Thoracic aorta (tissue), 2 donors: ENCODE results near the gene SQOR. TPM values are rescaled to one million over a fixed set of nuclear protein-coding genes. Genes with fewer than 3 reads are reported as not detected.
A peak's percentile ranks its signal among the peaks of the same experiment; 100 is the strongest.

ENCODE experiments used
- ATAC-seq: fragments of 150-250 bp; one replicate; pipeline ENCODE4 v1.8.0; 2017; ENCODE audit warnings: low read depth; ENCODE audit not compliant: insufficient number of reproducible peaks, low FRiP score
- DNase-seq: peaks from one replicate; pipeline ENCODE4 v3.0.0-alpha.2; 2020; ENCODE audit warnings: low spot score
- H3K27ac ChIP-seq, 2 donors: fragments of 200-600 bp; sonication (generic); 1 replicate in 1 of 2; 2 replicates in 1 of 2; pipeline ENCODE4 v1.5.1; 2016; ENCODE audit warnings: mild to moderate bottlenecking in 2 of 2, moderate library complexity in 2 of 2
- H3K27me3 ChIP-seq: fragments of 200-600 bp; sonication (generic); replicated peaks from 2 replicates; pipeline ENCODE4 v1.6.0; 2016; ENCODE audit warnings: mild to moderate bottlenecking; ENCODE audit not compliant: insufficient read depth
- H3K36me3 ChIP-seq: fragments of 200-600 bp; sonication (generic); one replicate; pipeline ENCODE4 v1.5.1; 2016
- H3K4me1 ChIP-seq, 2 donors: fragments of 200-600 bp; sonication (generic); 1 replicate in 1 of 2; 2 replicates in 1 of 2; pipeline versions ENCODE4 v1.5.1 to v1.6.0; 2016; ENCODE audit warnings: low read depth in 2 of 2, mild to moderate bottlenecking in 1 of 2; ENCODE audit not compliant: control insufficient read depth in 1 of 2
- H3K4me3 ChIP-seq: fragments of 200-600 bp; sonication (generic); 2 replicates; pipeline ENCODE4 v1.5.1; 2016; ENCODE audit warnings: mild to moderate bottlenecking
- H3K9me3 ChIP-seq: fragments of 200-600 bp; sonication (generic); 2 replicates; pipeline ENCODE4 v1.5.1; 2016
- total RNA-seq, 2 donors: library from RNA; depleted of rRNA; stranded (reverse); fragments of >200 nt; gene quantifications; one replicate each; pipeline versions ENCODE4 v1.1.0 to v1.2.3, GENCODE V29; 2016
- TF ChIP-seq, protein P1 (sequence below): fragments of 200-600 bp; sonication (generic); IDR thresholded peaks from one replicate; pipeline ENCODE4 v1.5.1; 2019; ENCODE audit warnings: antibody characterized with exemption

SQOR gene
- total RNA-seq, 2 donors from 2014 or later, result 57.0 to 65.1 TPM

DNA sequence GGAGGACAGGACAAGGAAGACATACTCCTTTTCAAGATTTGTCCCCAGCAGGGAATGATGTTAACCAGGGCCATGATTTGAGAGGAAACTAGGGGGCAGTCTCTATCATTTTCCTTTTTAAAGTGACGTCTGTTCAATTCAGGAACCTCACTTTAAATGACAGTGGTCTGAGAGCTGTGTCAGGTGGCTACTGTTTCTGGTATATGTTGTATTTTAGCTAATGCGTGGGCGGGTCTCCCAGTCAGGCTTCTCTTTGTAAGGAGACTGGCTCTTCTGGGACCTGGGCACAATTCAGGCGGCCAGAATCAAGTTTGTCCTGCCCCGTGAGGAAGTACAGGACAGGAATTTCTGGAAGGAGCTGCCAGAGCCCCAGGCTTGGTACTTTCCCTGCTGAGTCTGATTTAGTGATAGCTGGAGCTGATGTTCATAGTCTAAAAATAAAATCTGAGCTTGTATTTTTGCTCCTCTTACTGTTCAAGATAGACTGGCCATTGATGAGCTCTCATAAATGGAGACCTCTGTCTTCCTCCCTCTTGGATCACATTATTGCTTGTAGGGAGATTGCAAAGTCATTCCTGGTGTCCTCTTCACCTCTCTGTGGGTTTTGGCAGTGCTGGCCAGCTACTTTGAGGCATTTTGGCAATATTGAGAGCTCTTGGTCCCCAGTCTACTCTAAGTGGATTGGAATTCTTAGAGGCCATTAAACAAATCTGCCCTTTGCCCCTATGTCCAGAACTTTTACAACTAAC, 25.6 kb downstream of the SQOR start:
- H3K4me3 ChIP-seq, result peak overlapping the region; percentile 13
- H3K27me3 ChIP-seq, result no peaks in the 10 kb centered on the region
- DNase-seq (no peak), ATAC-seq (peak; percentile 68)
- H3K4me1 ChIP-seq, result peaks cover 16 to 37% of the 10 kb centered on the region in 2 donors
- TF ChIP-seq, protein P1, sequence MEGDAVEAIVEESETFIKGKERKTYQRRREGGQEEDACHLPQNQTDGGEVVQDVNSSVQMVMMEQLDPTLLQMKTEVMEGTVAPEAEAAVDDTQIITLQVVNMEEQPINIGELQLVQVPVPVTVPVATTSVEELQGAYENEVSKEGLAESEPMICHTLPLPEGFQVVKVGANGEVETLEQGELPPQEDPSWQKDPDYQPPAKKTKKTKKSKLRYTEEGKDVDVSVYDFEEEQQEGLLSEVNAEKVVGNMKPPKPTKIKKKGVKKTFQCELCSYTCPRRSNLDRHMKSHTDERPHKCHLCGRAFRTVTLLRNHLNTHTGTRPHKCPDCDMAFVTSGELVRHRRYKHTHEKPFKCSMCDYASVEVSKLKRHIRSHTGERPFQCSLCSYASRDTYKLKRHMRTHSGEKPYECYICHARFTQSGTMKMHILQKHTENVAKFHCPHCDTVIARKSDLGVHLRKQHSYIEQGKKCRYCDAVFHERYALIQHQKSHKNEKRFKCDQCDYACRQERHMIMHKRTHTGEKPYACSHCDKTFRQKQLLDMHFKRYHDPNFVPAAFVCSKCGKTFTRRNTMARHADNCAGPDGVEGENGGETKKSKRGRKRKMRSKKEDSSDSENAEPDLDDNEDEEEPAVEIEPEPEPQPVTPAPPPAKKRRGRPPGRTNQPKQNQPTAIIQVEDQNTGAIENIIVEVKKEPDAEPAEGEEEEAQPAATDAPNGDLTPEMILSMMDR, result no peak
- peaks cover 9% of the 10 kb centered on the region for H3K36me3 ChIP-seq
- peak overlapping the region; percentile 70 to 91 for H3K27ac ChIP-seq
- H3K9me3 ChIP-seq, result no peaks in the 10 kb centered on the region

- ATAC-seq, result no peak
- Histone ChIP-seq H3K4me1 (peaks cover 16 to 42% of the 10 kb centered on the region in 2 donors), H3K4me3 (no peak overlapping the region), H3K27ac (no peak overlapping the region), H3K9me3 (no peaks in the 10 kb centered on the region), H3K36me3 (peaks cover 9% of the 10 kb centered on the region), H3K27me3 (no peaks in the 10 kb centered on the region)
- no peak for DNase-seq
- TF ChIP-seq, protein P1, result no peak
Observed at GRCh38 chr15:45662375-45662774, 27.5 kb downstream of the SQOR start.

- DNase-seq (no peak), ATAC-seq (no peak)
- Histone ChIP-seq H3K27me3 (no peaks in the 10 kb centered on the region), H3K4me1 (peaks cover 16 to 40% of the 10 kb centered on the region in 2 donors), H3K36me3 (peaks cover 12% of the 10 kb centered on the region), H3K4me3 (no peak overlapping the region), H3K27ac (peak overlapping the region in 1 of 2 donors; percentile 46), H3K9me3 (no peaks in the 10 kb centered on the region)
- TF ChIP-seq, protein P1, result no peak
Observed at GRCh38 chr15:45664451-45664850, 29.6 kb downstream of the SQOR start.

DNA sequence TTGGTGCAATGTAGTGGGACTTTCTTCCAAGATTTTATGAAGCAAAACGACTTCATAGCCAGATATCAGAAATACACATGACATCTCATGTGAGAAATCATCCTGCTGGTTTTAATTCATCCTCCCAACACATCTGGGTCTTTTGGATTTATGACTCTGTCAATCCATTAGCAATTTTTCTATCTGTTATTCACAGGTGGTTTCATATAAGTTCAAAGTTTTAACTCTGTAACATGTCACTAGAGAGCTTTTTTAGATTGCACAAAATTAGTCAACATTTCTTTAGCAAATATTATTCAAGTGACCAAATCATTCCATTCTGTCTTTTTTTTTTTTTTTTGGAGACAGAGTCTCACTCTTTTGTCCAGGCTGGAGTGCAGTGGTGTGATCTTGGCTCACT, 30.4 kb downstream of the SQOR start:
- peaks cover 13 to 32% of the 10 kb centered on the region in 2 donors for H3K4me1 ChIP-seq
- peak overlapping the region in 1 of 2 donors; percentile 54 for H3K27ac ChIP-seq
- no peak overlapping the region for H3K4me3 ChIP-seq
- DNase-seq, result no peak
- no peak for ATAC-seq
- peaks cover 12% of the 10 kb centered on the region for H3K36me3 ChIP-seq
- TF ChIP-seq, protein P1, result no peak
- no peaks in the 10 kb centered on the region for H3K9me3 ChIP-seq
- no peaks in the 10 kb centered on the region for H3K27me3 ChIP-seq

- H3K4me1 ChIP-seq, result peaks cover 6 to 21% of the 10 kb centered on the region in 2 donors
- DNase-seq (no peak), ATAC-seq (no peak)
- H3K9me3 ChIP-seq, result no peaks in the 10 kb centered on the region
- TF ChIP-seq, protein P1, result no peak
- H3K36me3 ChIP-seq, result peaks cover 12% of the 10 kb centered on the region
- no peak overlapping the region for H3K4me3 ChIP-seq
- H3K27me3 ChIP-seq, result no peaks in the 10 kb centered on the region
- H3K27ac ChIP-seq, result peak overlapping the region in 1 of 2 donors; percentile 54
Observed at GRCh38 chr15:45666119-45666875, 31.5 kb downstream of the SQOR start.
